Adrenal gland (tissue), 5 donors: Measurements from ENCODE around the gene HEMGN.

ENCODE experiments used
- POLR2A ChIP-seq, 2 donors: fragments of 450-650 bp; IDR thresholded peaks; one replicate each; pipeline ENCODE4 v1.6.1; 2017; ENCODE audit warnings: antibody characterized with exemption in 2 of 2, mild to moderate bottlenecking in 2 of 2, moderate library complexity in 1 of 2
- TF ChIP-seq, protein P1 (sequence below), 6 experiments: fragments of 450-650 bp in 4 of 6; fragments of 200-600 bp in 2 of 6; sonication (generic) in 1 of 6; IDR thresholded peaks; 1 replicate in 5 of 6; 2 replicates in 1 of 6; pipeline versions ENCODE4 v1.5.1 to v1.8.0; 2016 to 2021; ENCODE audit warnings: antibody characterized with exemption in 6 of 6, mild to moderate bottlenecking in 2 of 6, moderate library complexity in 1 of 6
- donor health status: DM: no; HTN: no; CAD: no.

DNA sequence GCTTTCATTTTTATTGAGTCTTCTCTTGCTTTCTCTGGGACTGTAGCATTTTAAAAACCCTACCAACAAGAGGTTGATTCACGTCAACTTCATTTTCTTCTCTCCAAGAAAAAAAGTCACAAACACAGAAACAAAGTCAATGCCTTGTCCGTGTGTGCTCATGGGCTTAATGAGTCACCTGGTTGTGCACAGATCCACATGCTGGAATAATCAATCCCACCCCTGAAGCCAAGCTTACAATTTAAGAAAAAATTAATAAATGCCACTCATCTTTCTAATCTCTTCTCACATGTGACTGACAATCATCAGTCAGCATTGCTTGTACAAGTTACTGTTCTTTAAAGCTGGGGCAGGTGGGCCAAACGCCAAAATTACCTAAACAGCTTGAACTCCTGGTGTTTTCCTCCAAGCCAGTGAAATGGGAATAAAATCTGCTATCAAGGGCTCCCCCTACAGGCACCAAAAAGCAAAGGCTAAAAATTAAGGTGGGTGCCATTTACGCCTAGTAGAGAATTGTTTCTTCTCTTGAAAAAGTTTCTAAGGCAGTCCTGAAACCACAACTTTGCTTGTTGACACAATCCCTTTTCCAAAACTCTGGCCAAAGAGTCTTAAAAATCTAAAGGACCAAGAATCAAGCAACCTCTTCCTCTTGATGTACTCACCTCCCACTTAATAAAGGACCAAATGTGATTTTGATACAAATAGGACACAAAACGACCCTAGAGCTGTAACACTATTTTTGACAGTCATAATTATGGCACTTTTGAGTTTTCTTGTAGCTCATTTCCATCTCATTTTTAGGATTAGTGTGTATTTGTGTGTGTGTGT, 37.0 kb downstream of the HEMGN start:
- TF ChIP-seq, protein P1, sequence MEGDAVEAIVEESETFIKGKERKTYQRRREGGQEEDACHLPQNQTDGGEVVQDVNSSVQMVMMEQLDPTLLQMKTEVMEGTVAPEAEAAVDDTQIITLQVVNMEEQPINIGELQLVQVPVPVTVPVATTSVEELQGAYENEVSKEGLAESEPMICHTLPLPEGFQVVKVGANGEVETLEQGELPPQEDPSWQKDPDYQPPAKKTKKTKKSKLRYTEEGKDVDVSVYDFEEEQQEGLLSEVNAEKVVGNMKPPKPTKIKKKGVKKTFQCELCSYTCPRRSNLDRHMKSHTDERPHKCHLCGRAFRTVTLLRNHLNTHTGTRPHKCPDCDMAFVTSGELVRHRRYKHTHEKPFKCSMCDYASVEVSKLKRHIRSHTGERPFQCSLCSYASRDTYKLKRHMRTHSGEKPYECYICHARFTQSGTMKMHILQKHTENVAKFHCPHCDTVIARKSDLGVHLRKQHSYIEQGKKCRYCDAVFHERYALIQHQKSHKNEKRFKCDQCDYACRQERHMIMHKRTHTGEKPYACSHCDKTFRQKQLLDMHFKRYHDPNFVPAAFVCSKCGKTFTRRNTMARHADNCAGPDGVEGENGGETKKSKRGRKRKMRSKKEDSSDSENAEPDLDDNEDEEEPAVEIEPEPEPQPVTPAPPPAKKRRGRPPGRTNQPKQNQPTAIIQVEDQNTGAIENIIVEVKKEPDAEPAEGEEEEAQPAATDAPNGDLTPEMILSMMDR (IDR thresholded peaks at IDR 0.05) = peak; percentile 54 to 64 (median 62)
- no peak for TF ChIP-seq POLR2A (IDR thresholded peaks at IDR 0.05)
